Measurements from ENCODE around the gene CACTIN. TPM values are rescaled to one million over a fixed set of nuclear protein-coding genes. Genes with fewer than 3 reads are reported as not detected.
"Not testable (repeated sequence)": the region's sequence is repeated elsewhere in the genome, so short reads cannot be mapped to it uniquely, and the experiment has no call there.

CACTIN gene
- polyA plus RNA-seq, 1 experiment: 13.8 TPM

DNA sequence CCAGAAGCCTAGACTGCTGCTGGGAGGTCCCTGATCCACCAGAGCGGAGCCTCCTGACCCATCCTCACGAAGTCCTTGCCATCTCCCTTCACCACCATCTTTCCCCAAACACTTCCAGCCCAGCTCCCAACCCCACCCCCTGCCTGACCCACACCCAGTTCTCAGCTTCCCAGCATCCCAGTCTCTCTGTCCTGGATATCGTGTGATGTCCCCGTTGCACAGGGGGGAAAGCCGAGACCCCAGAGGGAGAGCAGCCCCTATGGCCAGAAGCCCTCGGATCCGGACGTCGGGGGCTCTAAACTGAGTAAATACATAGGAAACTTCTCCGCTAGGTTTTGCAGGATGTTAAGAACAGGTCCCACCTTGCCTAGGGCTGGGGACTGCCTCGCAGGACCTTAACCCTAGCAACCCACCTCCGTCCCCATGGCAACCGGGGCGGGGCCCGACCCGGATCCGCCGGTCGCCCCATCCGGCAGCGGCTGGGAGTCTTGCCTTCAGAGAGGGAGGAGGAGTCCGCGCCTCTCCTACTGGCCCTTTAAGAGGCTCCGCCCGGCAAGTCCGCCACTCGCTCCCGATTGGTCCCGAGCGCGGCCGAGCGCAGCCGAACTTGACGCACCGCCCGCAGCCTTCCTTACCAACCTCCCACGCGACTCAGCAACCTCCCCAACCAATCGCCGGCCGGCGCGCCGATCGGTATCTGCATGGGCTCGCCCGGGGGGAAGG, 54.3 kb downstream of the CACTIN start:
- CTCF ChIA-PET: interaction anchor here (0.6 kb wide), 1 partner anchor 544 kb away, joined by 3 read pairs; no protein-coding TSS in a partner anchor
- POLR2A ChIA-PET: no interaction called here
- DNase-seq (ENCODE audit: low read depth): peak; percentile 99
- Histone ChIP-seq H3K36me3 (ENCODE audit: control insufficient read depth, insufficient read depth, low read length) (peaks cover 5% of the 10 kb centered on the region), H3K27me3 (ENCODE audit: control insufficient read depth, insufficient read depth, low read length) (no peaks in the 10 kb centered on the region), H3K4me3 (ENCODE audit: low read depth, low read length) (peak overlapping the region; percentile 57)
- TF ChIP-seq, protein P1, sequence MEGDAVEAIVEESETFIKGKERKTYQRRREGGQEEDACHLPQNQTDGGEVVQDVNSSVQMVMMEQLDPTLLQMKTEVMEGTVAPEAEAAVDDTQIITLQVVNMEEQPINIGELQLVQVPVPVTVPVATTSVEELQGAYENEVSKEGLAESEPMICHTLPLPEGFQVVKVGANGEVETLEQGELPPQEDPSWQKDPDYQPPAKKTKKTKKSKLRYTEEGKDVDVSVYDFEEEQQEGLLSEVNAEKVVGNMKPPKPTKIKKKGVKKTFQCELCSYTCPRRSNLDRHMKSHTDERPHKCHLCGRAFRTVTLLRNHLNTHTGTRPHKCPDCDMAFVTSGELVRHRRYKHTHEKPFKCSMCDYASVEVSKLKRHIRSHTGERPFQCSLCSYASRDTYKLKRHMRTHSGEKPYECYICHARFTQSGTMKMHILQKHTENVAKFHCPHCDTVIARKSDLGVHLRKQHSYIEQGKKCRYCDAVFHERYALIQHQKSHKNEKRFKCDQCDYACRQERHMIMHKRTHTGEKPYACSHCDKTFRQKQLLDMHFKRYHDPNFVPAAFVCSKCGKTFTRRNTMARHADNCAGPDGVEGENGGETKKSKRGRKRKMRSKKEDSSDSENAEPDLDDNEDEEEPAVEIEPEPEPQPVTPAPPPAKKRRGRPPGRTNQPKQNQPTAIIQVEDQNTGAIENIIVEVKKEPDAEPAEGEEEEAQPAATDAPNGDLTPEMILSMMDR (IDR thresholded peaks at IDR 0.05; ENCODE audit: insufficient read depth, low read depth, low read length): no peak

DNA sequence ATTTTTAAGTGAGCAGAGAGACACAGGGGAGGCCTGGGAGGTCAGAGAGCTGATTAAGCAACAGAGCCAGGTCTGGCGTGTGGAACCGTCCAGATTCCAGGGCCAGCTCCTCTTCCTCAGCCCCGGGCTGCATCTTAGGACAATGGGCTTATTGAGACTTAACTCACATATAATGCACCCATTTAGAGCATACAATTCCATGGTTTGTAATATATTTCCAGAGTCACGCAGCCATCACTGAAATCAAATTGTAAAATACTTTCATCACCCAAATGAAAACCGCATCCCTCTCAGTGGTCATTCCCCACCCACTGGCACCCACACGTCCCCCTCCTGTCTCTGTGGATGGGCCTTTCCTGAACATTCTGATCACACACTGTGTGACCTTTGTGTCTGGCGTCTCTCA, 56.0 kb downstream of the CACTIN start:
- no peaks in the 10 kb centered on the region for H3K27me3 ChIP-seq (ENCODE audit: control insufficient read depth, insufficient read depth, low read length)
- DNase-seq (ENCODE audit: low read depth): no peak
- H3K4me3 ChIP-seq (ENCODE audit: low read depth, low read length): no peak overlapping the region
- ChIA-PET CTCF (interaction anchor here (1.4 kb wide), 1 partner anchor 25 kb away, joined by 3 read pairs; no protein-coding TSS in a partner anchor), POLR2A (no interaction called here)
- TF ChIP-seq, protein P1 (IDR thresholded peaks at IDR 0.05; ENCODE audit: insufficient read depth, low read depth, low read length): no peak
- H3K36me3 ChIP-seq (ENCODE audit: control insufficient read depth, insufficient read depth, low read length): peaks cover 4% of the 10 kb centered on the region; the same call in 1 of the 2 replicates

DNA sequence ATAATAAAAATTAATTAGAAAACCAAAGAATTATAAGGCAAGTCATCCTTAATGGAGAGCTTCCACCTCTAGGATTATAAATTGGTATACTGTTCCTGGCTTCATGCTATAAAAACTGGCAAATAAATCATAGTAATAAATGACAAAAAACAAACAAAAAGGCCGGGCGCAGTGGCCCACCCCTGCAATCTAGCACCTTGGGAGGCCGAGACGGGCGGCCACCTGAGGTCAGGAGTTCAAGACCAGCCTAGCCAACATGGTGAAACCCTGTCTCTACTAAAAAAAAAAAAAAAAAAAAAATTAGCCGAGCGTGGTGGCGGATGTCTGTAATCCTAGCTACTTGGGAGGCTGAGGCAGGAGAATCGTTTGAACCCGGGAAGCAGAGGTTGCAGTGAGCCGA, 56.5 kb downstream of the CACTIN start:
- H3K36me3 ChIP-seq (ENCODE audit: control insufficient read depth, insufficient read depth, low read length); H3K4me3 ChIP-seq (ENCODE audit: low read depth, low read length); DNase-seq (ENCODE audit: low read depth); H3K27me3 ChIP-seq (ENCODE audit: control insufficient read depth, insufficient read depth, low read length); POLR2A ChIA-PET: not testable (repeated sequence)
- CTCF ChIA-PET: interaction anchor here (1.4 kb wide), 1 partner anchor 25 kb away, joined by 3 read pairs; no protein-coding TSS in a partner anchor

GRCh38 chr19:3565139-3565538, 61.5 kb downstream of the CACTIN start:
- POLR2A ChIA-PET: no interaction called here
- CTCF ChIA-PET: interaction anchor here (1.2 kb wide), 1 partner anchor 11 kb away, joined by 3 read pairs; no protein-coding TSS in a partner anchor

GRCh38 chr19:3563709-3564524, 62.7 kb downstream of the CACTIN start:
- no peaks in the 10 kb centered on the region for H3K36me3 ChIP-seq (ENCODE audit: control insufficient read depth, insufficient read depth, low read length)
- TF ChIP-seq, protein P1 (IDR thresholded peaks at IDR 0.05; ENCODE audit: insufficient read depth, low read depth, low read length): no peak
- no peak overlapping the region for H3K4me3 ChIP-seq (ENCODE audit: low read depth, low read length)
- ChIA-PET POLR2A (no interaction called here), CTCF (interaction anchor here (1.0 to 1.2 kb wide), 2 partner anchors 9 to 34 kb away, joined by 3 read pairs; no protein-coding TSS in a partner anchor)
- no peak for DNase-seq (ENCODE audit: low read depth)
- H3K27me3 ChIP-seq (ENCODE audit: control insufficient read depth, insufficient read depth, low read length): no peaks in the 10 kb centered on the region

More at GRCh38 chr19:3565139-3565538, 61.5 kb downstream of the CACTIN start:
- no peak overlapping the region for H3K4me3 ChIP-seq (ENCODE audit: low read depth, low read length)
- no peak for DNase-seq (ENCODE audit: low read depth)
- H3K27me3 ChIP-seq (ENCODE audit: control insufficient read depth, insufficient read depth, low read length): no peaks in the 10 kb centered on the region
- TF ChIP-seq, protein P1 (IDR thresholded peaks at IDR 0.05; ENCODE audit: insufficient read depth, low read depth, low read length): no peak
- no peaks in the 10 kb centered on the region for H3K36me3 ChIP-seq (ENCODE audit: control insufficient read depth, insufficient read depth, low read length)

Small RNA genes within 50 kb of the gene (small RNA-seq; reads per million reads assigned to genes)
- gene AC005786.1 (ENCODE audit: insufficient read length, low read depth, low replicate concordance): not detected

Other genes starting within 250 kb of the CACTIN start
- gene SMIM24, start 146.3 kb downstream of the CACTIN start, polyA plus RNA-seq (2011; rRNA removed): 0.12 and 0.20 TPM in 2 replicates
- gene SMIM44, start 143.3 kb downstream of the CACTIN start, polyA plus RNA-seq (2011; rRNA removed): not detected in 2 replicates
- gene DOHH, start 126.1 kb downstream of the CACTIN start, polyA plus RNA-seq (2011; rRNA removed): 3.9 and 8.3 TPM in 2 replicates
- gene FZR1, start 120.5 kb downstream of the CACTIN start, polyA plus RNA-seq (2011; rRNA removed): 20.4 and 52.3 TPM in 2 replicates
- gene TEKTIP1, start 87.6 kb downstream of the CACTIN start, polyA plus RNA-seq (2011; rRNA removed): not detected in 2 replicates
- gene MFSD12, start 69.2 kb downstream of the CACTIN start, polyA plus RNA-seq (2011; rRNA removed): 35.0 and 54.7 TPM in 2 replicates
- 39.7 and 54.2 TPM in 2 replicates for gene HMG20B, start 53.8 kb downstream of the CACTIN start, polyA plus RNA-seq (2011; rRNA removed)
- 0.36 and 0.63 TPM in 2 replicates for gene GIPC3, start 41.3 kb downstream of the CACTIN start, polyA plus RNA-seq (2011; rRNA removed)
- gene TBXA2R, start 19.9 kb downstream of the CACTIN start, polyA plus RNA-seq (2011; rRNA removed): 0.54 and 1.2 TPM in 2 replicates
- 14.2 and 35.3 TPM in 2 replicates for gene PIP5K1C, start 73.7 kb upstream of the CACTIN start, polyA plus RNA-seq (2011; rRNA removed)
- gene TJP3, start 81.6 kb upstream of the CACTIN start, polyA plus RNA-seq (2011; rRNA removed): not detected in 2 replicates
- 7.7 and 12.4 TPM in 2 replicates for gene APBA3, start 134.9 kb upstream of the CACTIN start, polyA plus RNA-seq (2011; rRNA removed)
- 70.1 and 77.7 TPM in 2 replicates for gene MRPL54, start 135.9 kb upstream of the CACTIN start, polyA plus RNA-seq (2011; rRNA removed)
- not detected in 2 replicates for gene RAX2, start 145.4 kb upstream of the CACTIN start, polyA plus RNA-seq (2011; rRNA removed)
- gene MATK, start 159.6 kb upstream of the CACTIN start, polyA plus RNA-seq (2011; rRNA removed): not detected in 2 replicates
- 0.15 TPM in 1 of 2 replicates, not detected in the other for gene ZFR2, start 242.2 kb upstream of the CACTIN start, polyA plus RNA-seq (2011; rRNA removed)